Endometrium (tissue), 2 donors: ENCODE measurements around the gene SCGB1D1.

ENCODE experiments used
- FAIRE-seq: peaks from 2 replicates; lab custom pipeline; 2012; peaks lifted over from hg19 to GRCh38; lab: Jason Lieb, UNC
- donor health status: control.
- donor health status: control.

SCGB1D1 gene, protein sequence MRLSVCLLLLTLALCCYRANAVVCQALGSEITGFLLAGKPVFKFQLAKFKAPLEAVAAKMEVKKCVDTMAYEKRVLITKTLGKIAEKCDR

GRCh38 chr11:62190011-62190410, at the start of gene SCGB1D1:
Gene SCGB1D1 (plus strand): TSS chr11:62190216. CDS start chr11:62190285, 69 bp downstream.
- no peak for FAIRE-seq

DNA sequence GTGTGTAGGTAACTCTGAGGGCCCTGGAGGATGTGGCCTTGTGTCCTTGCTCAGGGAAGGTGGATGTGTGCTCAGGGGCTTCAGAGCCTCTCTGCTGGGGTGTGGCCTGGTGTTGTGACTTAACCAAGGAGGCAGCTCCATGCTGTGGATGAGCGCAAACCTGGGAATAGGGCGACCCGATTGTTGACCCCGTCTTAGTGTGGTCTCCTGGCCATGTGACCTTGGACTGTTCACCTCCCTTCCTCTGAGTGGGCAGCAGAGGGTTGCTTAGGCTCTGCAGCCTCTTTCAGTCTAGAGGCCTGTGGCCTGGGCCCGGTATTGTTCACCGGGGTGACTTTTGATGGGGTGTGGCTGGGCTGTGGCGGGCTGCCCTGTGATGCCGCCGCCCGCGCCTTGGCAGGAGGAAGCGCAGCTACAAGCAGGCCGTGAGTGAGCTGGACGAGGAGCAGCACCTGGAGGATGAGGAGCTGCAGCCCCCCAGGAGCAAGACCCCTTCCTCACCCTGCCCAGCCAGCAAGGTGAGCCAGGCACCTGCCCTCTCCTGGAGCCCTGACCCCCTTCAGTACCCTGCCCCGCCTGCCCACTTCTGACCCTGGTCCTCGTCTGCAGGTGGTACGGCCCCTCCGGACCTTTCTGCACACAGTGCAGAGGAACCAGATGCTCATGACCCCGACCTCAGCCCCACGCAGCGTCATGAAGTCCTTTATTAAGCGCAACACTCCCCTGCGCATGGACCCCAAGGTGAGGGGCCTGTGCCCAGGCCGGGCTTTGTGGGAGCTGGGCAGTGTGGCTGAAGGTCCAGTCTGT, 49.5 kb upstream of the SCGB1D1 start:
- no peak for FAIRE-seq

DNA sequence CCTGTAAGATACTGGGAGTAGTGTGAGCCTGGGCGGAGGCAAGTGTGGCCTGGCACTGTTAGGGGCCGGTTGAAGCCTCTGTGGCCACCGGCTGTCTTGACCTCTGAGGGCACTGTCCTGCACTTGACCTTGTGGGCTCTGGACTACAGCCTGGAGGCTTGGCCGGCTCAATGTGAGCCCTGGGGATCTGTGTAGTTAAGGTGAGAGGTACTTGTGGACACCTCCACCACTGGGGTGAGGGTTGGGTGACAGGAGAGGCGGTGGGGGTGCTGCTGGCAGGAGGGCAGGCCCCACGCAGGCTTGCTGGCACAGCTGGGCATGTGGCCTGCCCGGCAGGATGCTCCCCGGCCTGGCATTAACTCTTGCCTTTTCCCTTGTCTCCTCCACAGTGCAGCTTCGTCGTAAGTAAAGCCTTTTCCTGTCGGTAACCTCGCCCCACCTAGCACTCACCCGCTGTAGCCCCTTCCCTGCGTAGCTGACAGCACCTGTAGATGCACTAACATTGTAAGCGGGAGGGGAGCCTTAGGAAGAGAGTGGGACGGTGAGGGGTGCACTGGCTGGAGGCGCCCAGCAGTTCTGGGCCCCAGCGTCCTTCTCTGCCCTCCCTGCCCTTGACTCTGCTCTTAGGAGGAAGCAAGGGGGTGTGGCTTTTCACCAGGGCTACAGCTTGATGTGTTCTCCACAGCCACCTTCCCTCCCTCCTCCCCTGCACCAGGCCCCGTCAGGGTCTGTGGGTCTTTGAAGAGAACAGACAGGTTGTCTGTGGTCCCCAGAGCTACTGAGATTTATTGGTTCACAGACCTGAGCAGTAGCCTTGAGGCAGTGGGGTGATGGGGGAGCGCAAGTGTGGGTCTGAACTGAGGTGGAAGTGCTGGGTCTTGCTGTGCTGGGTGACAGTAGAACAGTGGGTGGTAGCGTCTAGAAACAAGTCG, 48.6 kb upstream of the SCGB1D1 start:
- FAIRE-seq, result no peak

DNA sequence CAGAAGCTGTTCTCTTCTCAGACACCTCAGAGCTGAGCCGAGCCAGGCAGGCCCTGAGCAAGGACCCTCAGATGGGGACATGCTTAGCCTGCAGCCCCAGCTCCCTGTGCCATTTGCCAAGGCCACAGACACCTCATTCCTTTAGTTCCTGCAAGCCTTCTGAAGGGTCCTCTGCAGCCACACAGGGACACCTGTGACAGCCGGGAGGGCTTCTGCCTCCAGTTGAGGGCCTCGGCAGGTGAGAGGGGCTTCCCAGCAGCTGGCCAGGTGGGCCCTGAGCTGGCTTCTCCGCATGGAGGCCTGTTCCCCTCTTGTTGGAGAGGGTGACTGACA, 48.0 kb upstream of the SCGB1D1 start:
- FAIRE-seq, result no peak

GRCh38 chr11:62142921-62143320, 47.1 kb upstream of the SCGB1D1 start:
- FAIRE-seq, result no peak

DNA sequence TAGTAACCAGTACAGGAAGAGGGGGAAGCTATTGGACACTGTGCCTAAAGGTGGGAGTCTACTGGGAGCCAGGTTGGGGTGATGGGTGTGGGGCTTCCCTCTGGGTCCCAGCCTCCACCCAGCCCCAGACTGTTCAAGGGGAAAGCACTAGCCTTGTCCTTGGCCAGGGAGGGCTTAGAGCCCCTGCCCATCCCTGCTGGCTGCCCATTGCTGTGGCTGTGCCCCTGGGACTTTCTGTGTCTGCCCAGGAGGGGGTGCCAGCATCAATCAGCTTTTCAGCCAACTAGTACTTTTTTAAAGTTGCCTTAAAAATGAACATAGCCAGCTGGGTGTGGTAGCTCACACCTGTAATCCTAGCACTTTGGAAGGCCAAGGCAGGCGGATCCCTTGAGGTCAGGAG, 46.3 kb upstream of the SCGB1D1 start:
- FAIRE-seq, result no peak

DNA sequence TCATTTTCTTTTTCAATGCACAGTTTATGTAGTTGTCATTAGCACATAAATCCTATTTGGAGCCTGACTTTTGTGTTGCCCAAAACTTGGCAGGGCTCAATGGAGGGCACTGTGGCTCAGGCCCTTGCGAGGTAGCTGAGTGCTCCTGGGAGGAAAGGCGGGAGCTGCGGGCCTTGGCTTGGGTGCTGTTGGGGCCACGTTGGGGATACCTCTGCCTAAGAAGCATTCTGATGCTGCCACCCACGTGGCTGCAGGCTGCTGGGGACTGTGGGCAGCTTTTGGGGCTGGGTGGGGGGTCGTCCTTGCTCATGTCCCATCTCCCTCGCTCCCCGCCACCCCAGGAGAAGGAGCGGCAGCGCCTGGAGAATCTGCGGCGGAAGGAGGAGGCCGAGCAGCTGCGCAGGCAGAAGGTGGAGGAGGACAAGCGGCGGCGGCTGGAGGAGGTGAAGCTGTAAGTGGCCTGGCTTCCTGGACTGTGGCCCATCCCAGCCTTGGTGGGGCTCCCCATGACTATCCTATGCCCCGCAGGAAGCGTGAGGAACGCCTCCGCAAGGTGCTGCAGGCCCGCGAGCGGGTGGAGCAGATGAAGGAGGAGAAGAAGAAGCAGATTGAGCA, 45.3 kb upstream of the SCGB1D1 start:
- no peak for FAIRE-seq

GRCh38 chr11:62145261-62145871, 44.6 kb upstream of the SCGB1D1 start:
- no peak for FAIRE-seq

- no peak for FAIRE-seq
Observed at GRCh38 chr11:62146476-62147200, 43.4 kb upstream of the SCGB1D1 start.

DNA sequence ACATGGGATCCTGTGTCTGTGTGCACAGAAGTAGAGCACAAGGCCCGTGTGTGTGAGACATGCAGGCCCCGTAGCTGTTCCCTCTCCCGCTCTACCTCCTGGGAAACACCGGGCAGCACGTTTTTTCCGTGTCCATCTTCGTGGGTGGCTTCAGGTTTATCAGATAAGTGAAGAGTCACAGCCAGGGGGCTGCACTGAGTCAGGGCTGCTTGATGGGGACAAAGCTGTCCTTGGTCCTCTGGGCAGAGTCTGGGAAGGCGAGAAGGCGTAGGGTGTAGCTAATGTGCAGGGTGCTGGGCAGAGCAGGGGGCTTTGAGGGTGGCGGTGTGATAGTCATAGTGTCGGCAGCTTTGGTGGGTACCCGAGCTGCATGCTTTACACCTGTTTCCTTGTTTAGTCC, 42.5 kb upstream of the SCGB1D1 start:
- FAIRE-seq, result no peak

DNA sequence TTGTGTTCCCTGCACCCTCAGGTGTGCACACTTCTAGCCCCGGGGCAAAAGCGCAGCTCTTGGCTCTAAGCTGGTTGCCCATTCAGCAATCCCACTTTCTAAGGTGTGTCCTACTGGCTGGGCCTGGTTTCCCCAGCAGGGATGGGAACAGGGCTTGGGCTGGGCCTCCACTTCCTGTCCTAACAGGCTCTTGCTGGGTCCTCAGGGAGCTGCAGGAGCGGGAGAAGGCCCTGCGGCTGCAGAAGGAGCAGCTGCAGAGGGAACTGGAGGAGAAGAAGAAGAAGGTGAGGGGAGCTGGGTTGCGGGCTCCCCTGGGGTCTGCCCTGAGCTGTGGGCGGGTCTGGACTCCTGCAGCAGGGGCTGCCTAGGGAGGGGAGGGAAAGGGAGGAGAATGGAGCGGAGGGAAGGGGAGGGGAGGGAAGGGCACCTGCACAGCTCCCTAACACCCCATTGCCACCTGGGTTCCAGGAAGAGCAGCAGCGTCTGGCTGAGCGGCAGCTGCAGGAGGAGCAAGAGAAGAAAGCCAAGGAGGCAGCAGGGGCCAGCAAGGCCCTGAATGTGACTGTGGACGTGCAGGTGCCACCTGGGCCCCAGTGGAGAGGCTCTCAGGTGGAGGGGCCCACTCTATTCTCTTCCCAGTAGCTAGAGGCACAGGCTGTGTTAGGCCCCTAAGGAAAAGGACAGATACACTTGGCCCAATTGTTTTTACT, 41.6 kb upstream of the SCGB1D1 start:
- FAIRE-seq, result no peak

DNA sequence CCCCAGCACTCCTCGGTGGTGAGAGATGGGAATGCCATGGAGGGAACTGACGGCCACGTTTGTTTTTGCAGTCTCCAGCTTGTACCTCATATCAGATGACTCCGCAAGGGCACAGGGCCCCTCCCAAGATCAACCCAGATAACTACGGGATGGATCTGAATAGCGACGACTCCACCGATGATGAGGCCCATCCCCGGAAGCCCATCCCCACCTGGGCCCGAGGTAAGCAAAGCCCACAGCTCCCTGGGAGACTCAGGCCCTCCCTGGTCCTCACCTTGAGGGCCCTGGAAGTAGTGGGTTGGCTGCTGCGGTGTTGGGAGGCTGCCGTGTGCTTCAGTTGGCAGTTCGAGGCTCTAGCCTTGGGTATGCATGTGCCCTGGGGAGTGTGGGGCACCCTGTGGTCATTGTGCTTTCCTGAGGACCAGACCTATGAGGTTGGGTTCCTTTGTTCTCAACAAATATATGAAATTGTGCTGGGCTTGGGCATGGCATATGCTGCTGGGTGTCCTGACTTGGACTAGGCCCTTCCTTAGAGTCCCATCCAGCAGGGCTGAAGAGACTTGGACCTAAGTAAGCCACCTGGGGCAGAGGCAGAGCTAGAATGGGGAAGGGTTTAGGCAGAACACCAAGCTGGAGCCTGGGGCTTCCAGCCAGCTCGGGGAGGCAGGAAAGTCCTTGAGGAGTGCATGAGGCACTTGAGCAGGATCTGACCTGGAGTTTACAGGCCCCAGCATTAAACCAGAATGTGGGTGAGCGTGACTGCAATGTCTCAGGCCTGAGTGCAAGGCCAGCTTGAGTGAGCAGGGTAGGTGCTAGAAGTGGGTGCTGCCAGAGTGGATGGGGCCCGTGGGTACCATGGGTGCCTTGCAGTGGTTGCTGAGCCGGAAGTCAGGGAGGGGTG, 39.8 kb upstream of the SCGB1D1 start:
- FAIRE-seq, result no peak

GRCh38 chr11:62150887-62151736, 38.9 kb upstream of the SCGB1D1 start:
- no peak for FAIRE-seq

GRCh38 chr11:62151737-62152102, 38.3 kb upstream of the SCGB1D1 start:
- no peak for FAIRE-seq

- no peak for FAIRE-seq
Observed at GRCh38 chr11:62152245-62153086, 37.5 kb upstream of the SCGB1D1 start.

- no peak for FAIRE-seq
Observed at GRCh38 chr11:62153087-62153395, 37.0 kb upstream of the SCGB1D1 start.

GRCh38 chr11:62153617-62154016, 36.4 kb upstream of the SCGB1D1 start:
- no peak for FAIRE-seq

- no peak for FAIRE-seq
Observed at GRCh38 chr11:62157603-62158002, 32.4 kb upstream of the SCGB1D1 start.
